Glomerular visceral epithelial cell (primary cell): ENCODE data around the gene GARIN1A.

Source experiments
- DNase-seq: peaks from one replicate; pipeline ENCODE4 v3.0.0-alpha.2; 2016; ENCODE audit errors: extremely low spot score

GARIN1A gene

GRCh38 chr7:128714701-128715495 is 42.8 kb downstream of the GARIN1A start:
- DNase-seq: no peak

- no peak for DNase-seq
Measured at GRCh38 chr7:128718967-128719642, 47.0 kb downstream of the GARIN1A start.

DNA sequence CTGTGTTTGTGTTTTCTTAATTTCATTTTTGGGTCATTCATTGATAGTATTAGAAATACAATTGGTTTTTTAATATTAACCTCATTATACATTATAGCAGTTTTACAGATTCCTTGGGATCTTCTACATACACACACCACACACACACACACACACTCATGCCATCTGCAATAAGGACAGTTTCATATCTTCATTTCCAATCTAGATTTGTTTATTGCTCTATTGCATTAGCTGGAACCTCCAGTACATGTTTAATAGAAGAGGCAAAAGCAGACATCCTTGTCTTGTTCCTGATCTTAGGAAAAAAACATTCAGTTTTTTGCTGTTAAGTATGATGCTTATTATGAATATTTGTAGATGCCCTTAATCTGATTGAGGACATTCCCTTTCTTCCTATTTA is 49.3 kb downstream of the GARIN1A start:
- no peak for DNase-seq
